HEK293T (cell line): Measurements from ENCODE around the gene REEP2.

Source experiments
- ELF4 ChIP-seq: fragments of 450-650 bp; IDR thresholded peaks from 2 replicates; pipeline ENCODE4 v1.6.1; 2017; ENCODE audit warnings: antibody characterized with exemption
- FOXA1 ChIP-seq: fragments of 450-650 bp; IDR thresholded peaks from 2 replicates; pipeline ENCODE4 v1.6.1; 2016; ENCODE audit warnings: mild to moderate bottlenecking

DNA sequence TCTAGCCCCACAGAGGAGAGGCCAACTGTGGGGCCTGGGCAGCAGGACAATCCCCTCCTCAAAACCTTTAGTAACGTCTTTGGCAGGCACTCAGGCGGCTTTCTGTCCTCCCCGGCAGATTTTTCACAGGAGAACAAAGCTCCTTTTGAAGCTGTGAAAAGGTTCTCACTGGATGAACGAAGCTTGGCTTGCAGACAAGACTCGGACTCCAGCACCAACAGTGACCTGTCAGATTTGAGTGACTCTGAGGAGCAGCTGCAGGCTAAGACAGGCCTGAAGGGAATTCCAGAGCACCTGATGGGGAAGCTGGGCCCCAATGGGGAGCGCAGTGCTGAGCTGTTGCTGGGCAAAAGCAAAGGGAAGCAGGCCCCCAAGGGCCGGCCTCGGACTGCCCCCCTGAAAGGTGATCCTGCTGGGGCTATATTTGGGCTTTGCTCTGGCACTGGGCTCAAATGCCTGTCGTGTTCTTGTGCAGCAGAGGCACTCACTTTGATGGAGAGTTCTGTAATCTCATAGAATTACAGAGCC is 46.9 kb upstream of the REEP2 start:
- TF ChIP-seq ELF4 (no peak), FOXA1 (no peak)
